K562 (cell line): ENCODE data around the gene SAE1. TPM values are rescaled to one million over a fixed set of nuclear protein-coding genes. Genes with fewer than 3 reads are reported as not detected.

Experiments used
- CHD2 ChIP-seq: IDR thresholded peaks from 2 replicates; pipeline ENCODE4 v1.6.1; 2011; ENCODE audit warnings: low read depth, low read length
- ID3 ChIP-seq, 2 experiments: fragments of 250-450 bp in 1 of 2; fragments of 450-650 bp in 1 of 2; sonication (Bioruptor Pico) in 1 of 2; IDR thresholded peaks; 2 replicates each; pipeline versions ENCODE4 v1.6.1 to v1.8.0; 2016 to 2021; ENCODE audit warnings: mild to moderate bottlenecking in 2 of 2, moderate library complexity in 2 of 2, missing compliant biosample characterization in 1 of 2, missing genetic modification characterization in 1 of 2
- IFI16 ChIP-seq: fragments of 250-450 bp; sonication (Bioruptor Pico); IDR thresholded peaks from 2 replicates; pipeline ENCODE4 v2.1.2; 2022; ENCODE audit warnings: mild to moderate bottlenecking, inconsistent platforms
- MEIS2 ChIP-seq: fragments of 450-650 bp; IDR thresholded peaks from 2 replicates; pipeline ENCODE4 v1.6.1; 2014; ENCODE audit warnings: mild to moderate bottlenecking; ENCODE audit not compliant: partially characterized antibody
- MTA3 ChIP-seq: fragments of 450-650 bp; formaldehyde crosslinking; IDR thresholded peaks from 2 replicates; pipeline ENCODE4 v1.6.1; 2017; ENCODE audit warnings: mild to moderate bottlenecking, borderline replicate concordance
- MYC ChIP-seq, 2 experiments: fragments of 250-450 bp in 1 of 2; sonication (Bioruptor Pico) in 1 of 2; IDR thresholded peaks; 2 replicates each; pipeline versions ENCODE4 v1.5.1 to v1.6.1; 2012 to 2021; ENCODE audit warnings: low read depth in 2 of 2, borderline replicate concordance in 1 of 2, improper control_type of control experiment in 1 of 2, low read length in 1 of 2, mild to moderate bottlenecking in 1 of 2, moderate library complexity in 1 of 2
- PYGO2 ChIP-seq: fragments of 450-650 bp; IDR thresholded peaks from 2 replicates; pipeline ENCODE4 v1.6.1; 2016; ENCODE audit warnings: mild to moderate bottlenecking, missing genetic modification characterization, moderate library complexity, missing compliant biosample characterization
- SAP30 ChIP-seq: fragments of 200-600 bp; sonication (generic); IDR thresholded peaks from 2 replicates; pipeline ENCODE4 v1.6.1; 2012; ENCODE audit warnings: borderline replicate concordance, low read depth, mild to moderate bottlenecking, moderate library complexity, low read length, control low read depth, inconsistent platforms; ENCODE audit not compliant: insufficient read depth, poor library complexity, severe bottlenecking
- TAF9B ChIP-seq: fragments of 450-650 bp; IDR thresholded peaks from 2 replicates; pipeline ENCODE4 v1.6.1; 2018; ENCODE audit warnings: mild to moderate bottlenecking; ENCODE audit not compliant: partially characterized antibody
- ZBTB33 ChIP-seq: sonication (generic); formaldehyde crosslinking; IDR thresholded peaks from 2 replicates; pipeline ENCODE4 v1.8.1; 2023; ENCODE audit warnings: mild to moderate bottlenecking, missing genetic modification reagents
- ZNF146 ChIP-seq: IDR thresholded peaks from one replicate; pipeline ENCODE4 v1.6.1; 2018; ENCODE audit warnings: missing compliant biosample characterization; ENCODE audit not compliant: unreplicated experiment
- ZNF316 ChIP-seq: fragments of 450-650 bp; IDR thresholded peaks from 2 replicates; pipeline ENCODE4 v1.6.1; 2016
- polyA plus RNA-seq, 8 experiments: library from polyadenylated mRNA; depleted of rRNA in 4 of 8; stranded (reverse) in 5 of 8; unstranded in 3 of 8; fragments of >200 nt; fragmentation: Nextera tagmentation in 2 of 8; fragmentation: Illumina TruSeq in 1 of 8; extraction: Ambion mirVana in 2 of 8; extraction: Trizol in 1 of 8; gene quantifications; 2 replicates each; pipeline versions ENCODE4 v1.2.1 to v1.2.3, GENCODE V29; 2011 to 2014; ENCODE audit warnings: inconsistent platforms in 1 of 8, missing spikeins in 1 of 8
- total RNA-seq, 7 experiments: library from RNA; depleted of rRNA in 6 of 7; stranded (reverse); fragments of >200 nt in 6 of 7; fragmentation: Illumina TruSeq in 2 of 7; extraction: Trizol in 2 of 7; gene quantifications; 2 replicates each; pipeline versions ENCODE4 v1.2.1 to v1.2.3, GENCODE V29; 2011 to 2021; ENCODE audit warnings: low replicate concordance in 1 of 7
- TF ChIP-seq, protein P1 (sequence below): sonication (generic); formaldehyde crosslinking; IDR thresholded peaks from 2 replicates; pipeline ENCODE4 v1.8.1; 2022; ENCODE audit warnings: missing genetic modification reagents
- TF ChIP-seq, protein P2 (sequence below): fragments of 450-650 bp; IDR thresholded peaks from 2 replicates; pipeline ENCODE4 v1.6.1; 2018; ENCODE audit warnings: mild to moderate bottlenecking, low read depth; ENCODE audit not compliant: partially characterized antibody
- TF ChIP-seq, protein P3 (sequence below): fragments of 250-450 bp; sonication (Bioruptor Pico); IDR thresholded peaks from 2 replicates; pipeline ENCODE4 v1.4.0; 2020; ENCODE audit warnings: mild to moderate bottlenecking, moderate library complexity, borderline replicate concordance
- TF ChIP-seq, protein P4 (sequence below): fragments of 450-650 bp; IDR thresholded peaks from 2 replicates; pipeline ENCODE4 v1.6.1; 2016; ENCODE audit warnings: missing biosample characterization, missing genetic modification characterization

The SAE1 gene
- total and polyA plus RNA-seq, 9 of the 15 experiments (the other 6 are each of a cell fraction or from before 2014, with no cell fraction given) = 82.8 to 299 (median 217) TPM

DNA sequence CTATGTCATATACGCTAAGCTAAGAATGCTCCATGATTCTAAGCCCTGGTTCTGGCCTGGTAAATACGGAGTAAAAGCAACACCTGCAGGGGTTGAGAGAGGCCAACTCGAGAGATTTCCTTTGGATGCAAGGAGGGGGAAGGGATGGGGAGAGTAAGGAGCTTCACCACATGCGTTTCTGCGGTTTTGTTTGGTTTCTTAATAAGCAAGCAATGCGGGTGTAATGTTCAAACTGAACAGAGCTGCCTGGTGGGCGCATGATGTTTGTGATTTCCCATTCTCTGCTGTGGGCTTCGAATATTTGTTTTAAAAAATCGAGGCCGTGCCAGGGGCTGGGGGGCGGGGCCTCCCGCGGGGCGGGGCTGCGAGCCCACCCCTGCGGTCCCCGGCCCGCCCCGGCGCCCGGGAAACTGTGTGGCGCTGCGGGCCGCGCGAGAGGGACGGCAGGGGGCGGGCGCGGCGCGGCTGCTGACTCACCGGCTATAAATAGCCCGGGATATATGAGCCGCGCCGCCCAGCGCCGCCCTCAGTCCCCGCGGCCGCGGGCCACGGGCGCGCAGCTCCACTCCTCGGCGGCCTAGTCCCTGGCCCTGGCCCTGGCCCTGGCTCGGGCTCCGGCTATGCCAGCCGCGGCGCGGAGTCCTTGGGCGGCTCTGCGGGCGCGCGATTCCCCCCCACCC, 95.3 kb downstream of the SAE1 start (continued):
- TF ChIP-seq IFI16 (no peak), MTA3 (peak; percentile 98), ZNF316 (no peak), MYC (IDR thresholded peaks at IDR 0.05; ENCODE audit: low read depth, low read length) (peak; percentile 82), MYC (CRISPR knock-in tag; IDR thresholded peaks at IDR 0.05; ENCODE audit: borderline replicate concordance, low read depth) (no peak), ID3 (CRISPR knock-in tag; IDR thresholded peaks at IDR 0.05) (no peak), ID3 (tag; IDR thresholded peaks at IDR 0.05) (no peak), CHD2 (peak; percentile 86), ZBTB33 (CRISPR knock-in tag) (no peak; the same call in 1 of the 2 replicates), SAP30 (no peak), PYGO2 (tag) (no peak), MEIS2 (no peak), ZNF146 (CRISPR knock-in tag) (no peak), TAF9B (no peak)
- TF ChIP-seq, protein P1, sequence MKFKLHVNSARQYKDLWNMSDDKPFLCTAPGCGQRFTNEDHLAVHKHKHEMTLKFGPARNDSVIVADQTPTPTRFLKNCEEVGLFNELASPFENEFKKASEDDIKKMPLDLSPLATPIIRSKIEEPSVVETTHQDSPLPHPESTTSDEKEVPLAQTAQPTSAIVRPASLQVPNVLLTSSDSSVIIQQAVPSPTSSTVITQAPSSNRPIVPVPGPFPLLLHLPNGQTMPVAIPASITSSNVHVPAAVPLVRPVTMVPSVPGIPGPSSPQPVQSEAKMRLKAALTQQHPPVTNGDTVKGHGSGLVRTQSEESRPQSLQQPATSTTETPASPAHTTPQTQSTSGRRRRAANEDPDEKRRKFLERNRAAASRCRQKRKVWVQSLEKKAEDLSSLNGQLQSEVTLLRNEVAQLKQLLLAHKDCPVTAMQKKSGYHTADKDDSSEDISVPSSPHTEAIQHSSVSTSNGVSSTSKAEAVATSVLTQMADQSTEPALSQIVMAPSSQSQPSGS = no peak
- TF ChIP-seq, protein P2, sequence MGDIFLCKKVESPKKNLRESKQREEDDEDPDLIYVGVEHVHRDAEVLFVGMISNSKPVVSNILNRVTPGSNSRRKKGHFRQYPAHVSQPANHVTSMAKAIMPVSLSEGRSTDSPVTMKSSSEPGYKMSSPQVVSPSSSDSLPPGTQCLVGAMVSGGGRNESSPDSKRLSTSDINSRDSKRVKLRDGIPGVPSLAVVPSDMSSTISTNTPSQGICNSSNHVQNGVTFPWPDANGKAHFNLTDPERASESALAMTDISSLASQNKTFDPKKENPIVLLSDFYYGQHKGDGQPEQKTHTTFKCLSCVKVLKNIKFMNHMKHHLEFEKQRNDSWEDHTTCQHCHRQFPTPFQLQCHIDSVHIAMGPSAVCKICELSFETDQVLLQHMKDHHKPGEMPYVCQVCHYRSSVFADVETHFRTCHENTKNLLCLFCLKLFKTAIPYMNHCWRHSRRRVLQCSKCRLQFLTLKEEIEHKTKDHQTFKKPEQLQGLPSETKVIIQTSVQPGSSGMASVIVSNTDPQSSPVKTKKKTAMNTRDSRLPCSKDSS = no peak
- TF ChIP-seq, protein P3, sequence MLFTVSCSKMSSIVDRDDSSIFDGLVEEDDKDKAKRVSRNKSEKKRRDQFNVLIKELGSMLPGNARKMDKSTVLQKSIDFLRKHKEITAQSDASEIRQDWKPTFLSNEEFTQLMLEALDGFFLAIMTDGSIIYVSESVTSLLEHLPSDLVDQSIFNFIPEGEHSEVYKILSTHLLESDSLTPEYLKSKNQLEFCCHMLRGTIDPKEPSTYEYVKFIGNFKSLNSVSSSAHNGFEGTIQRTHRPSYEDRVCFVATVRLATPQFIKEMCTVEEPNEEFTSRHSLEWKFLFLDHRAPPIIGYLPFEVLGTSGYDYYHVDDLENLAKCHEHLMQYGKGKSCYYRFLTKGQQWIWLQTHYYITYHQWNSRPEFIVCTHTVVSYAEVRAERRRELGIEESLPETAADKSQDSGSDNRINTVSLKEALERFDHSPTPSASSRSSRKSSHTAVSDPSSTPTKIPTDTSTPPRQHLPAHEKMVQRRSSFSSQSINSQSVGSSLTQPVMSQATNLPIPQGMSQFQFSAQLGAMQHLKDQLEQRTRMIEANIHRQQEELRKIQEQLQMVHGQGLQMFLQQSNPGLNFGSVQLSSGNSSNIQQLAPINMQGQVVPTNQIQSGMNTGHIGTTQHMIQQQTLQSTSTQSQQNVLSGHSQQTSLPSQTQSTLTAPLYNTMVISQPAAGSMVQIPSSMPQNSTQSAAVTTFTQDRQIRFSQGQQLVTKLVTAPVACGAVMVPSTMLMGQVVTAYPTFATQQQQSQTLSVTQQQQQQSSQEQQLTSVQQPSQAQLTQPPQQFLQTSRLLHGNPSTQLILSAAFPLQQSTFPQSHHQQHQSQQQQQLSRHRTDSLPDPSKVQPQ = no peak
- TF ChIP-seq, protein P4, sequence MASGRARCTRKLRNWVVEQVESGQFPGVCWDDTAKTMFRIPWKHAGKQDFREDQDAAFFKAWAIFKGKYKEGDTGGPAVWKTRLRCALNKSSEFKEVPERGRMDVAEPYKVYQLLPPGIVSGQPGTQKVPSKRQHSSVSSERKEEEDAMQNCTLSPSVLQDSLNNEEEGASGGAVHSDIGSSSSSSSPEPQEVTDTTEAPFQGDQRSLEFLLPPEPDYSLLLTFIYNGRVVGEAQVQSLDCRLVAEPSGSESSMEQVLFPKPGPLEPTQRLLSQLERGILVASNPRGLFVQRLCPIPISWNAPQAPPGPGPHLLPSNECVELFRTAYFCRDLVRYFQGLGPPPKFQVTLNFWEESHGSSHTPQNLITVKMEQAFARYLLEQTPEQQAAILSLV = no peak
